22Rv1 (cell line): ENCODE data around the gene CXCR4.

Experiments
- H3K27ac ChIP-seq: fragments of 450-650 bp; 2 replicates; pipeline ENCODE4 v1.5.1; 2017
- CTCF ChIP-seq: fragments of 450-650 bp; IDR thresholded peaks from 2 replicates; pipeline ENCODE4 v1.5.1; 2017; ENCODE audit warnings: mild to moderate bottlenecking
- ZFX ChIP-seq: fragments of 450-650 bp; IDR thresholded peaks from 2 replicates; pipeline ENCODE4 v1.6.1; 2017; ENCODE audit warnings: antibody characterized with exemption, borderline replicate concordance

Gene CXCR4

DNA sequence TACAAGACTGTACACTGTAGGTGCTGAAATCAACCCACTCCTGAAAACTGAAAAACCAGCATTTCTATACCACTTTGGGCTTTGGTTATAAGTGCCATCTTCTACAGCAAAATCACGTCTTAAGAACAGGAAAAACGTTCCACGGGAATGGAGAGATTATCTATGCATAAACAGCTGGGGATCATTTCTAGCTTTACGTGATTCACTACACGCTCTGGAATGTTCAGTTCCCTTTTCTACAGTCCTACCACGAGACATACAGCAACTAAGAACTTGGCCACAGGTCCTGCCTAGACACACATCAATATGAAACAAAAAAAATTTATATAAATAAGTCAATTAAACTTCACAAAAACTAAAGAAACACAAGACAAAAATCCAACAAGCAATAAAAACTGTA is 3.6 kb downstream of the CXCR4 start:
- TF ChIP-seq CTCF (no peak), ZFX (no peak)
- H3K27ac ChIP-seq, result no peak overlapping the region

DNA sequence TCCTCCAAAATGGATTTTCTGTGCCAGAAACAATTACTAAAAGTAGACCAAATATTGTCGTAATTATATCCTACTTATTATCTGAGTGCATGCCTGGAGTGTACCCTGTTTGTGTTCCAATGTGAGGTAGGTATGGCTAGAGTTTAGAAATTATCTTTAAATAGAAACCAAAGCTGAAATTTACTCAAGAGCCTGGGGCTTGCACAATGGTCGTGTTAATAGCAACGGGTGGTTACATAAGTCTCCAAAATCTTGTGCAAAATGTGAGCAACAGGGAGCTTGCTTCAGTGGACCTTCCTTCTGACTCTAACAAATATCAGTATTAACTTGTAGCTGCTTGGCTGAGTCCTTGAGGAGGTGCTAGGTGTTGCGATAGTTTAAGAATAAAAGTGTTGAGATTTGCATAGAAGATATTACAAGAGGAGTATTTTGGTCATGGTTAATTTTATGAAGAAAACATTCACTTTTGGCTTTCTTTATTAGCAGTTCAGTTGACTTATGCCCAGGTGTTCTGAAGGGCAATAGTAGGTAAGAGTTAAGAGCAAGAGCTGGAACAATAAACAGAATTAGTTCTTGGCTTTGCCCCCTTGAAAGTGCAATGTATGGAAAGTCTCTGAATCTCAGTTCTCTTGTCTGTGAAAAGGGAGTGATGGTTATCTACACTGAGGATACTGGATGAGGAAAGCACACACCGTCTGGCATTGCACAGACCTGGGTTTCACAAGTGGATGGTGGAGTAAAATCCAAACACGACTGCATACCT is 4.6 kb downstream of the CXCR4 start:
- TF ChIP-seq CTCF (no peak), ZFX (no peak)
- H3K27ac ChIP-seq, result no peak overlapping the region

GRCh38 chr2:136112317-136113208 is 5.4 kb downstream of the CXCR4 start:
- no peak for TF ChIP-seq CTCF
- TF ChIP-seq ZFX, result no peak
- no peak overlapping the region for H3K27ac ChIP-seq

DNA sequence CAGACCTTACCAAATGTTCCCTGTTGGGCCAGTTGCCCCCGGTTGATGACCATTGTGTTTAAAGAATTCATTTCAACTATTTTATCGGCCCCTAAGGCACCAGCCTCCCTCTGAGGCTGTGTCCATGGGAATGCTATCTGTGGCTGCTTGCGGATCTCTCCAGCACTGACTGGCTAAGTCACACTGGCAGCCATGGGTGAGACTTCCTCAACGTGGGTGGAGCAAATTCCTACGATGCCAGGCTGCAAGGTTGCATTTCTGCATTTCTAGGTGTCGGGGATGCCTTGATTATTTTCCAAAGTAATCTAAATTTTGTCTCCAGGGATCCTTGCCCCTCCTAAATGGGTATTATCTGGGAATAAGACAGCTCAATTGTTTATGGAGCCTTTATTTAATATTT is 6.2 kb downstream of the CXCR4 start:
- H3K27ac ChIP-seq, result no peak overlapping the region
- TF ChIP-seq CTCF (no peak), ZFX (no peak)

- H3K27ac ChIP-seq, result no peak overlapping the region
- no peak for TF ChIP-seq CTCF
- TF ChIP-seq ZFX, result no peak
Observed at GRCh38 chr2:136110526-136110925, 7.4 kb downstream of the CXCR4 start.

GRCh38 chr2:136108463-136108862 is 9.5 kb downstream of the CXCR4 start:
- no peak overlapping the region for H3K27ac ChIP-seq
- TF ChIP-seq ZFX (no peak), CTCF (no peak)
